HG03039 (cell line): Measurements from ENCODE around the gene CLEC3B.
"Not testable (repeated sequence)": the region's sequence is repeated elsewhere in the genome, so short reads cannot be mapped to it uniquely, and the experiment has no call there.

Experiments used
- ATAC-seq: cut with Tn5 transposase; IDR thresholded peaks from one replicate; pipeline ENCODE4 v1.9.1; 2021; ENCODE audit warnings: mild to moderate bottlenecking, moderate library complexity; ENCODE audit not compliant: unreplicated experiment

The CLEC3B gene

GRCh38 chr3:45064512-45065372 lies 38.6 kb downstream of the CLEC3B start:
- no peak for ATAC-seq

GRCh38 chr3:45065373-45065720 lies 39.2 kb downstream of the CLEC3B start:
- no peak for ATAC-seq

DNA sequence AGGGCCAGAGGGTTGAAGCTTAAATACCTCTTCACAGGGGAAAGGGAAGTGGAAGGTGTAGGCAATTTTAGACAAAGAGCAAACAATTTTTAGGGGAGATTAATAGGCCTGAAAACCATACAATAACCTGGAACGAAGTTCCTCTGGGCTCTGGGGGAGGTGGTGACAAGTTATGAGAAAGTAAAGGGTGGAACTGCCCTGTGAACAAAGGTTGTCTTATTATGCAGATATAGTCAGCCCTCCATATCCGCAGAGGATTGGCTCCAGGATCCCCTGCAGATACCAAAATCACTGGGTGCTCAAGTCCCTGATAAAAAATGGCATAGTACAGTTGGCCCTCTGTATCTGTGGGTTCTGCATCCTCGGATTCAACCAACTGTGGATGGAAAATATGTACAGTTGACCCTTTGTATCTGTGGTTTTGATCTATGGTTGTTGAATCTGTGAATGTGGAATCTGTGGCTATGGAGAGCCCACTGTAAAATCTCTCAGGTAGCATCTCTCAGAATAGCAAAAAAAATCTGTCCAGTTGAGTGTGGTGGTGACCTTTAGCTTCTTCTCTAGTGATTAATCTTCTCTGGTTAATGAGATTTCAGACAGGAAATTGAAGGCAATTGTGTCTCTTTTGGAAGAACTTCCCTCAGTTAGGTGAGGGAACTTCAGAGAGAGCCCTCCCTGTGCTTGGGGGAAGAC lies 40.2 kb downstream of the CLEC3B start:
- no peak for ATAC-seq

DNA sequence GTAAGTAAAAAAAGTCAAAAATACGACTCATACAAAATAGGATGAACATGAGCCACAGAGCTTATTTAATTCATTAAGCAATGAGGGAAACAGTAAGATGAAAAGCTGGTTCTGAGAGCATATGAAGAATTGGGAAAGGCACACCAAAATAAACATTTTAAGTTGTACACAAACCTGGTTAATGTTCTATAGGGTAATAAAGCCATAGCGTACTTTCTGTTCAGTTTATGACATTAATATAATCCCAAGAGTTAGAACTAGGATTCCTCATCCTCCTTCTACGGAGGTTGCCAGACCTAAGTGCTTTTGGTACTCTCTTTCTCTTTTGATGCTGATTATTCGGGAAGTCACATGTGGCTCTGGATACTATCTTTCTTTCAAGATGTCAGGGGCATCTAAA lies 41.4 kb downstream of the CLEC3B start:
- ATAC-seq = no peak

DNA sequence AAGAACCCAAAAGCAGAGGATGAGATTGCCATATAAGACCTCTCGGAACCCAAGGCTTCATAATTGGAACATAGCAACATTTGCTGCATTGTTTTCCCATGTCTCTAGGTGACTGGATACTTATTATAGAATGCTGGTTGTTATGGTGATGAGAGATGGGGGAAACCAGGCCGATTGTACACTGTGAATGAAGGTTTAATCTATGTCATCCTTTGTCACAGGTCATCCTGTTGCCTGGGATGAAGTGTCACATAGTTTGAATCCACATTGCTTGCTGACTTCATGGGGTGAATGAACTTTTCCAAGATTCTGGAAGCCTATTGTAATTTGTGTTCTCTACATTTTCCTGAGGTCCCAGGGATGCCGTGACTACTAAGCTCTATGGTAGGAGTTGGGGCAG lies 41.8 kb downstream of the CLEC3B start:
- no peak for ATAC-seq

- ATAC-seq = no peak
Observed at GRCh38 chr3:45071075-45071474, 45.0 kb downstream of the CLEC3B start.

- no peak for ATAC-seq
Observed at GRCh38 chr3:45075821-45076625, 49.9 kb downstream of the CLEC3B start.

DNA sequence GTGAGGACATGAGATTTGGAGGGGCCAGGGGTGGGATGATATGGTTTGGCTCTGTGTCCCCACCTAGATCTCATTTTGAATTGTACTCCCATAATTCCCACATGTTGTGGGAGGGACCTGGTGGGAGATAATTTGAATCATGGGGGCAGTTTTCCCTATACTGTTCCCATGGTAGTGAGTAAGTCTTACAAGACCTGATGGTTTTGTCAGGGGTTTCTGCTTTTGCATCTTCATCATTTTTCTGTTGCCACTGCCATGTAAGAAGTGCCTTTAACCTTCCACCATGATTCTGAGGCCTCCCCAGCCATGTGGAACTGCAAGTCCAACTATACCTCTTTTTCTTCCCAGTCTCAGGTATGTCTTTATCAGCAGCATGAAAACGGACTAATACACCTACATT lies 52.2 kb downstream of the CLEC3B start:
- not testable (repeated sequence) for ATAC-seq

DNA sequence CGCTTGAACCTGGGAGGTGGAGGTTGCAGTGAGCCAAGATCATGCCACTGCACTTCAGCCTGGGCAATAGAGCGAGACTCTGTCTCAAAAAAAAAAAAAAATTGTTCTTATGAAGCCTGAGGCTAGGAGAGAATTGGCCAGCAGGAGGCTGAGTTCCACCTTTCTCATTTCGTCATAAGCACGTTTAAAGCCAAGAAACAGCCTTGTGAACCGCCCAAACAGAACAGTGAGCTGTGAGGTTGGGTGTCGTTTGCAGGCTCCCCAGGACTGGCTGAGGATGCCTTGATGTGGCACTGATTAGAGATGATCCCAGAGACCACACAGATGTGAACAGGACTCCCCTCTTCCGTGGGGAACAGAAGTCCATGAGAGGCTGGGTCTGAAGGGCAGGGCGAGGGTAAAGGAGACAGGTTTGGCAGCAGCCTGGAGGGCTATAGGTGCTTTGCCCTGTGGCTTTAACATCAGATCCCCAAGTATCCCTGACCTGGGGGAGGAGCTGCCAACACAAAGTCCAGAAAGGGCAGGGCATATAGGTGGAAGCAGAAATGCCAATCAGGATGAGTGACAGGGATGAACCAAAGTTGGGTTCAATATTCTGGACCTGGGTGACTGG lies 52.9 kb downstream of the CLEC3B start:
- ATAC-seq = no peak

DNA sequence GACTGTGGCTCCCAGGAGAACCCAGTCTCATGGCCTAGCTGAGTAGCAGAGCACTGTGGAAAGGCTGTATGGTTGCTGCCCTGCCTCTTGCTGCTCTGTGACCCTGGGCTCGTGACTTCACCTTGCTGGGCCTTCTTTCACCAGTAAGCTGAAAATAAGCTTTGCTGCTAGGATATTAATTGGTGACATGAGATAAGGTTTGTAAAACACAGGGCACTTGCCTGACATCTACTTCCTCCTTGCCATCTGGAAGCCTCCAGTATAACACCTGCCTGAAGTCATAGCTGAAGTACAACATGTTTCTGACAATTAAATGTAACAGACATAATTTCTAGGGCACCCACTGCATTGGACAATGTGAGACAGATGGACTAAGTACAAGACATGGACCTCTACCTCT lies 53.6 kb downstream of the CLEC3B start:
- ATAC-seq = no peak

DNA sequence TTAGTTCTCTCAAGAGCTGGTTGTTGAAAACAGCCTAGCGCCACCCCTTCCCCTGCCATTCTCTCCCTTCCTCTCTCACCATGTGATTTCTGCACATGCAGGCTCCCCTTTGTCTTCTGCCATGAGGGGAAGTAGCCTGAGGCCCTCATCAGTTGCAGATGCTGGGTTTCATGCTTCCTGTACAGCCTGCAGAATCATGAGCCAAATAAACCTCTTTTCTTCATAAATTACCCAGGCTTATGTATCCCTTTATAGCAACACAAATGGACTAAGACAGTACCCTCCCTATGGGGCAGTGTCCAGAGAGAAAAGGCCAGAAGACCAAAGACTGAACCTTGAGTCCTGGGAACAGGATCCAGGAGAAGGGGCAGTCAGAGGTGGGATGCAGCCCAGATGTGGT lies 54.7 kb downstream of the CLEC3B start:
- ATAC-seq = no peak

- no peak for ATAC-seq
Observed at GRCh38 chr3:45081506-45082141, 55.5 kb downstream of the CLEC3B start.

DNA sequence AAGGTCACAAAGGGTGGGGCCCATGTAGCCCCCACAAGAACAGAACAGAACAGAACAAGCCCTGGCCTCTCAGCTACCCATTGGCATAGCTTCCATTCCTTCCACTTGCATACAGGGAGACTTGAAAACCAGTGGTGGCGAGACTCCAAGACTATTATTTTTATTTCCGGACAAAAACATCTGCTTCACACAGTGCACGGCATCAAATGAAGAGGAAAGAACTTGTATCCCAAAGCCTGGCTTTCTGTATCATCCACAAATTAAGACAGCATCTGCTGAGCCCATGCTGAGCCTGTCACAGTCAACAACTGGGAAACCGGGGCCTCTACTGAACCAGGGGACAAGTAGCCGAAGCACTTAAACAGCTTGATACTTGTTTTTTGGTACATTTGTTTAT lies 56.0 kb downstream of the CLEC3B start:
- ATAC-seq = no peak

- no peak for ATAC-seq
Observed at GRCh38 chr3:45083023-45083422, 56.9 kb downstream of the CLEC3B start.

DNA sequence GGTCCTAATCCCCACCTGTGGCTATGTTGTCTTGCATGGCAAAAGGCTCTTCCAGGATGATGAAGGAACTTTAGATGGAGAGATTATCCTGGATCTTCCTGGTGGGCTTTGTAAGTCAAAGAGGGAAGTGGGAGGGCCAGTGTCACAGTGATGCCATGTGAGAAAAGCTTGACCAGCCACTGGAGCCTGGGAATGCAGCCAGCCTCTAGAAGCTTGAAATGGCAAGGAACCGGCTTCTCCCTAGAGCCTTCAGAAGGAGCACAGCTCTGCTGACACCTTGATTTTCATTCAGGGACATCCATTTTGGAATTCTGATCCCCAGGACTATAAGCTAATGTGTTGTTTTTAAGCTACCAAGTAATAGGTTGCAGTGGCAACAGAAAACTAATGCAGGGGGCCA lies 58.3 kb downstream of the CLEC3B start:
- ATAC-seq = no peak

DNA sequence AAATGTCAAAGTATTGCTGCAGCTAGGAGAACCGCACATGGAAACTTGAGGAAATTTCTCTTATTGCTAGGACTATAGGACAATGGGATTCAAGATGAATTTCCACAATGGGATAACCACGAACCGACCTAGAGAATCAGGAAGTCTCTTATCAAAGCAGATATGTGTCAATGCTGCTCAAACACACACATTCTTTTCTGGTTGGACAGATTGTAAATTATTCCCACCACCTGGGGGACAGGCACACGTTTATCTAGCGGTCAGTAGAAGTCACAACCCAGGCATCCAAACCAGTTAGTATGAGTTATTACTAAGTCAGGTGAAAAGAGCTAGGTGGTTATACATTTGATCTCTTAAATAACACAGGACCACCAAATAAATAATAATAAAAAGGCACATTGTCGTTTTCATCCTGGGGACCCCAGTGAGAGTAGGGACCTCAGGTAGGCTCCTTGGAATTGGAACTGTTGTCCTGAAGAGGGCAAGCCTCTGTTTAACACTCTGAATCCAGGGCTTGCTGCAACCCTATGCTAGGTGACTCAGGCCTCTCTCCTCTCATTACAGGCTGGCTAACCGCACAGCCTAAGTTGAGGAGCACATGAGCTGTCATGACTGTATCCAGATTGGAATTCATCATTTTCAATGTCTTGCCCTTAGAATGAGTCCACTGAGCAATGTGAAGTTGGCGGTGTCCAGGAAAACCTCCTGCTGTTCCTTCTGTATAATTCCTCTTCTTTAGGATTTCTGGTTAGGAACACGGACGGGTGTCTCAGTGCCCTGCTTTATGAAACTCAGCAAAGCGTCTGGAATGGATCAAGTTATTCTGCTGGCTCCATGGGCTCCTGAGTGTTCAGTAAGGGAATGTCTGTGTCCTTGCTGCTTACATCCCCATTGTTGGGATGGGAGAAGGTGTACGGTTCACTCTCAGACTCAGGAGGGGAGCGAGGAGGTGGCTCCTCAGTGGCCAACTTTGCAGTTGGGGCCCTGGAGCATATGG lies 59.0 kb downstream of the CLEC3B start:
- no peak for ATAC-seq
